ENCODE measurements around the gene SLC13A2. TPM values are rescaled to one million over a fixed set of nuclear protein-coding genes. Genes with fewer than 3 reads are reported as not detected.
"Not testable (repeated sequence)": the region's sequence is repeated elsewhere in the genome, so short reads cannot be mapped to it uniquely, and the experiment has no call there.

The SLC13A2 gene
- total and polyA plus RNA-seq, 12 donors: not detected

- ATAC-seq (no peak), DNase-seq (no peak)
- H3K27ac ChIP-seq: no peak overlapping the region
- intact Hi-C loops (cut with DNase I): no loop called here
- no peaks in the 10 kb centered on the region for H3K9me3 ChIP-seq
- H3K4me3 ChIP-seq: no peak overlapping the region
- WGBS, 2 donors: 77 to 79% methylated on average over 7 of the region's 7 CpGs
- no peaks in the 10 kb centered on the region for H3K36me3 ChIP-seq
- no peak for TF ChIP-seq CTCF (IDR thresholded peaks at IDR 0.05)
- H3K4me1 ChIP-seq: no peaks in the 10 kb centered on the region
- H3K27me3 ChIP-seq: peaks cover 0 to 22% (median 5%) of the 10 kb centered on the region in 7 donors
Measured at GRCh38 chr17:28518578-28518977, 45.1 kb downstream of the SLC13A2 start.

- Histone ChIP-seq H3K27ac (no peak overlapping the region), H3K9me3 (no peaks in the 10 kb centered on the region), H3K36me3 (no peaks in the 10 kb centered on the region), H3K4me3 (no peak overlapping the region), H3K27me3 (peaks cover 0 to 16% (median 0%) of the 10 kb centered on the region in 7 donors), H3K4me1 (no peaks in the 10 kb centered on the region)
- no peak for ATAC-seq
- DNase-seq: no peak
- no peak for TF ChIP-seq CTCF (IDR thresholded peaks at IDR 0.05)
- intact Hi-C loops (cut with DNase I): no loop called here
- WGBS, 2 donors: 71 to 75% methylated on average over 5 of the region's 5 CpGs
Measured at GRCh38 chr17:28519236-28519635, 45.8 kb downstream of the SLC13A2 start.

GRCh38 chr17:28520687-28521086 lies 47.2 kb downstream of the SLC13A2 start:
- no peaks in the 10 kb centered on the region for H3K4me1 ChIP-seq
- intact Hi-C loops (cut with DNase I): no loop called here
- H3K4me3 ChIP-seq: no peak overlapping the region
- 82 to 90% methylated on average over 6 of the region's 6 CpGs for WGBS, 2 donors
- ATAC-seq: no peak
- H3K27ac ChIP-seq: no peak overlapping the region
- H3K36me3 ChIP-seq: no peaks in the 10 kb centered on the region
- no peak for DNase-seq
- H3K9me3 ChIP-seq: no peaks in the 10 kb centered on the region
- no peak for TF ChIP-seq CTCF (IDR thresholded peaks at IDR 0.05)
- H3K27me3 ChIP-seq: peaks cover 0 to 8% (median 0%) of the 10 kb centered on the region in 7 donors

- 42 to 47% methylated on average over 21 of the region's 21 CpGs for WGBS, 2 donors
- TF ChIP-seq CTCF (IDR thresholded peaks at IDR 0.05): no peak
- DNase-seq (no peak), ATAC-seq (peak in 1 of 8 donors; percentile 34)
- no peaks in the 10 kb centered on the region for H3K4me1 ChIP-seq
- no peaks in the 10 kb centered on the region for H3K9me3 ChIP-seq
- no peak overlapping the region for H3K27ac ChIP-seq
- no peak overlapping the region for H3K4me3 ChIP-seq
- intact Hi-C loops (cut with DNase I): no loop called here
- H3K36me3 ChIP-seq: no peaks in the 10 kb centered on the region
- peaks cover 0 to 8% (median 0%) of the 10 kb centered on the region in 7 donors for H3K27me3 ChIP-seq
Measured at GRCh38 chr17:28521311-28522085, 48.1 kb downstream of the SLC13A2 start.

GRCh38 chr17:28522281-28522680 lies 48.8 kb downstream of the SLC13A2 start:
- 90 to 93% methylated on average over 4 of the region's 4 CpGs for WGBS, 2 donors
- intact Hi-C loops (cut with DNase I); H3K36me3 ChIP-seq; DNase-seq; H3K27ac ChIP-seq; H3K9me3 ChIP-seq; H3K4me3 ChIP-seq; ATAC-seq; H3K27me3 ChIP-seq; H3K4me1 ChIP-seq: not testable (repeated sequence)
